ENCODE measurements around the gene STX11.
A peak's percentile ranks its signal among the peaks of the same experiment; 100 is the strongest.

The STX11 gene

DNA sequence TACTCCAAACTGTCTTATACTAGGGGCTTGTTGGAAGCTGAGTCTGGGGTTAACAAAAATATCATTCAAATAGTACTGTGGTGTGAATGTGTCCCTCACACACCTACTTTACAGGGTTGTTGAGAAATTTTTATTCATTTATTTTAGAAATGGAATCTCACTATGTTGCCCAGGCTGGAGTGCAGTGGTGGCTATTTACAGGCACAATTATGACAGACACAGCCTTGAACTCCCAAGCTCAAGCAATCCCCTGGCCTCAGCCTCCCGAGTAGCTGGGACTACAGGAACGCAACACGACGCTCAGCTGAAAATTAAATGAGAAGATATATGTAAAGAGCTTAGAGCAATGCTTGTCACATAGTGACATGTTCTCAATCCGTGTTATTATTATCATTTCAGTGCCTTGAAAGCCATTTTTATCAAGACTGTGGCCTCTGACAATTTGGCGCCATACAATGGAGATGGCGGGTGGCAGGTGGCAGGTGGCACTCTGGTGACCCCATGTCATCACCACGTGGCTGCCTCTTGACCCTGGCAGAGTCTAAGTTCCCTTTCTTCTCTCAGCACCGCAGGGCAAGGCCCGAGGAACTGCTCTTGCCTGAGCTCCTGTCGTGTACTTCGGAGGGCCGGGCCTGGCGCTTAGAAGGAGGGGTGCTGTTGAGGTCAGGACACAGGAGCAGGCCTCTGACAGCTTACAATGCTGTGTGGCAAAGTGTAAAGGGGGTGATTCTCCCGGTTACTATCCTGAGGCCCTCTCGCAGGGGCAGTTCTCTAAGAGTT lies 64.5 kb downstream of the STX11 start:
- DNase-seq (ENCODE audit: low read depth in 2 of 2) = no peak

GRCh38 chr6:144215402-144215931 lies 65.2 kb downstream of the STX11 start:
- no peak for DNase-seq (ENCODE audit: low read depth in 2 of 2)

- DNase-seq (ENCODE audit: low read depth in 2 of 2) = peak; percentile 85 to 88
Observed at GRCh38 chr6:144215932-144216667, 65.8 kb downstream of the STX11 start.

GRCh38 chr6:144216668-144217218 lies 66.4 kb downstream of the STX11 start:
- DNase-seq (ENCODE audit: low read depth in 2 of 2) = no peak

DNA sequence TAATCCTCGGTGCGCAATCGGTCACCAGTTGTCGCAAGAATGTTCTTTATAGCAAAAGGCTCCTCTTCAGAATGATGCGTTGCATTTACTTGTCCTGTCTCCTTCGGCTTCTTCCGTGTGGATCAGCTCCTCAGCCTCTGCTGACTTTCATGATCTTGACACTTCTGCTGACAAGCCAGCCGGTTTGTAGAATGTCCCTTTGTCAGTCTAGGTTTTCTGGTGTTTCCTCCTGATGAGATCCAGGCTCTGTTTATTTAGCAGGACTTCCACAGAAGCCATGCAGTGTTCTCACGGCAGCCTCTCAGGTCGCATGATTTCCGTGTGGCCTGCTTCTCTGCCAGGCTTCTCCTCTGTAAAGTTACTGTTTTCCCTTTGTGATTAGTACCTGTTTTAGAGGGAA lies 66.9 kb downstream of the STX11 start:
- no peak for DNase-seq (ENCODE audit: low read depth in 2 of 2)

DNA sequence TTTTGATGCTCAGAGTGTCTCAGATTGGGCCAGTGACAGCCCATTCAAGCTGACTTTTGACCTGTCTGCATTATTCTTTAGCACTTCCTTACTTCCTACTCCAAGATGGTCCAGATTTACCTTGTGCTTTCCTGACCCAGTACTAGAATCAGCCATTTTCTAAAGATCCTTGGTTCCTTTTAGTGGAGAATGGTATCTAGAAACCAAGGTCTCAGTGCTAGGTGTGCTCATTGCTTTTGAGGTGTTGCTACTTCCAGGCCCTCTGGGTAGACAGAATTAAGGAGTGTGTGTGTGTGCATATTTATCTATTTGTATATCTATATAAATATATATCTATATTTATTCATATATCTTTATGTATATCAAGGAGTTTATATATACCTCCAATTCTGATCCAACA lies 67.5 kb downstream of the STX11 start:
- DNase-seq (ENCODE audit: low read depth in 2 of 2) = no peak

DNA sequence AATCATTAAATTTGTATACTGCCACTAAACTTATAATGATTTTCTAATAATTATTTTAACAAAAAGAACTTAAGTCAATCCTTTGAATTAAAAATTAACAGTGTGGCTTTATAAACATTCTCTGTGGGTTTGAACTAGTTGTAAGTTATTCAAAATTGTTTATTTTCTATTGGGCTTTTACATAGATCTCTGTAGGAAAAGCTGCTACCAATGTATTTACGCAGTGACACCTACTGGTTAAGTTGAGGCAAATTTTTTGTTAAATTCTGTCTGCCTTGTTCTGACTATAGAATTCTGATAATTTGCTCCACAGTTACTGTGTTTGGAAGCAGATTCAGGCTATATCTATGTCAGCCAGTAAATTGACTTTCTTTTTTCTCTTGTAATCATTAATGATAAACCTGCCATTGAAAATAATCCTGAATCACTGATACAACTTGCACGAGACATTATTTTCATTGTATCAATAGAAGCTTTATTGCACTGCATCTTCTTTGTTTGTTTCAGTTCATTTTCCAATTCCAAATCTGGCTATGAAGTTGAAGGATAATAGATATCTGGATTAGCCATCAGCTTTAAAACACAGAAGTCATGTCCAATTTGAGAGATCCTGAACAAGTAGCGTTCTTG lies 68.9 kb downstream of the STX11 start:
- no peak for DNase-seq (ENCODE audit: low read depth in 2 of 2)

GRCh38 chr6:144220031-144220790 lies 69.9 kb downstream of the STX11 start:
- DNase-seq (ENCODE audit: low read depth in 2 of 2) = no peak

- DNase-seq (ENCODE audit: low read depth in 2 of 2) = no peak
Observed at GRCh38 chr6:144223686-144224085, 73.4 kb downstream of the STX11 start.

- DNase-seq (ENCODE audit: low read depth in 2 of 2) = no peak
Observed at GRCh38 chr6:144231721-144232120, 81.4 kb downstream of the STX11 start.

- DNase-seq (ENCODE audit: low read depth in 2 of 2) = no peak
Observed at GRCh38 chr6:144232176-144232831, 82.0 kb downstream of the STX11 start.

DNA sequence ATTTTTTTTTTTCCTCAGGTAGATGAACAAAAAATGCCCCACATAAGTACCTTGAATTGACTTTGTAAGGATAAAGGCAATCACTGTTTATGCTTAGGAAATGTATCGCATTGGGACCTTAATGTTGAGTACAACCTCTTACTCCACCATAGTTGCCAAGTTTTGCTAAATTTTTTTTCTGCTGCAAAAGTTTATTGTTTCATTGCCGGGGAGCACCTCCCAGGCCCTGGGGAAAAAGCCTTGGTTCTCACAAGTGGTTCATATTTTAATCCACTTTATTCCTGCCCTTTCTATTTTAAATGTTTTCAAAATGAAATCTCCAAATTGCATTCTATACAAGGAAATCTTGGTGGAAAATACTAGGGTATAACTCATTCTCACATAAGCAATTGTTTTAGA lies 82.5 kb downstream of the STX11 start:
- no peak for DNase-seq (ENCODE audit: low read depth in 2 of 2)

DNA sequence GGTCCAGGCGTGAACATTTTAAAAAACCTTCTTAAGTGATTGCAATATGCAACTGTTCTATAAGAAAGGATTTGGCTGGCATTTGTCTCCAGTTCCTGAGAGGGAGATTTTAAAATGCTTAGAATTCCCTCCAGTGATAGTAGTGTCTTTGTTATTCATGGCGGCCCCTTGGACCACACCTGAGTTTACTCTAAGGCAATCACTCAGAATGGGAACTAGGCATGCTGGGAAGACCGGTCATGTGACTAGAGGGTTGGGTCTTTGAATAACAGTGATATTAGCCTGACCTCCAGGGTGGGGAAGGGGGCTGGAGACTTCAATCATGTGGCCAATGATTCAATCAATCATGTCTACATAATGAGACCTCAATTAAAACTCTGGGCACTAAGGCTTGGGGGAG lies 84.1 kb downstream of the STX11 start:
- no peak for DNase-seq (ENCODE audit: low read depth in 2 of 2)

DNA sequence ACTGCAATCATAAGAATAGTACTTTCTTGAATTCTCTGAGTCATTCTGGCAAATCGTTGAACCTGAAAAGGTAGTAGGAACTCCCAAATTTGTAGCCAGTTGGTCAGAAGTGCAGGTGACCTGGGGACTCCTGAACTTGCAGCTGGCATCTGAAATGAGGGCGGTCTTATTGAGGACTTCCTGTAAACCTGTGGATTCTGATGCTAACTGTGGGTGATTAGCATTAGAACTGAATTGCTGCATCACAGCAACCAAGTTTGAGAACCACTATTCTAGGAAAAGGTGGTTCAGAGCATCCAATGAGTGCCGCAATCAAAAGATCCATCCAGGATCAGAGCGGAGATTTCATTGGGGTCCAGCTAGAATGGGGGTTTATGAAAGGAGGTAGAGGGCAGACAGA lies 84.6 kb downstream of the STX11 start:
- no peak for DNase-seq (ENCODE audit: low read depth in 2 of 2)

All from stimulated activated CD8-positive, alpha-beta memory T cell treated with anti-CD3 and anti-CD28 coated beads, Interleukin-7, amount 100 ng/mL, for 1 hour (primary cell).